K562 (cell line): ENCODE data around the gene WDR1. TPM values are rescaled to one million over a fixed set of nuclear protein-coding genes. Genes with fewer than 3 reads are reported as not detected.

Experiments
- ATAC-seq: fragments of 200-7000 bp; cut with Tn5 transposase; 3 replicates; pipeline ENCODE4 v1.9.1; 2020; ENCODE audit warnings: moderate library complexity
- BruUV-seq: library from RNA; stranded (reverse); fragments of 400-500 nt; replicated peaks from 2 replicates; lab custom pipeline; 2021; lab: Mats Ljungman, UMichigan
- CTCF ChIA-PET: fragments of 300-600 bp; formaldehyde crosslinking; extraction: SDS; loops from one replicate; lab custom pipeline; 2021; ENCODE audit warnings: low intra/inter-chr PET ratio; lab: Yijun Ruan, JAX
- POLR2A ChIA-PET: fragments of 300-600, 350-650 bp; sonication (Branson Sonifier 250); formaldehyde crosslinking; extraction: SDS; loops from one replicate; lab custom pipeline; 2021; ENCODE audit warnings: antibody characterized with exemption, inconsistent platforms; lab: Yijun Ruan, JAX
- DNase-seq, 4 experiments: peaks; one replicate each; pipeline versions ENCODE4 v3.0.0 to v3.0.0-alpha.2; 2011 to 2018; ENCODE audit warnings: low spot score in 3 of 4, mixed read lengths in 3 of 4; ENCODE audit errors: extremely low read depth in 1 of 4
- FAIRE-seq: peaks from 2 replicates; lab custom pipeline; 2011; peaks lifted over from hg19 to GRCh38; lab: Jason Lieb, UNC
- H2AFZ ChIP-seq: 2 replicates; pipeline ENCODE4 v1.6.0; 2011; ENCODE audit warnings: low read depth, low read length, control low read depth, inconsistent platforms
- H3K27ac ChIP-seq: fragments of 200-600 bp; 3 replicates; pipeline ENCODE4 v1.8.0; 2011; ENCODE audit warnings: low read depth, mild to moderate bottlenecking, control low read depth, inconsistent platforms, low read length, moderate library complexity, mixed read lengths; ENCODE audit errors: extremely low read depth
- H3K27me3 ChIP-seq, 2 experiments: fragments of 300-600 bp in 1 of 2; 2 replicates in 1 of 2; 3 replicates in 1 of 2; pipeline versions ENCODE4 v1.6.0 to v1.8.0; 2011; ENCODE audit warnings: inconsistent platforms in 2 of 2, low read length in 2 of 2, mild to moderate bottlenecking in 1 of 2, mixed read lengths in 1 of 2, moderate library complexity in 1 of 2; ENCODE audit not compliant: control insufficient read depth in 2 of 2, insufficient read depth in 2 of 2
- H3K36me3 ChIP-seq: fragments of 300-600 bp; 3 replicates; pipeline ENCODE4 v1.8.0; 2011; ENCODE audit warnings: mild to moderate bottlenecking, low read length, inconsistent platforms; ENCODE audit not compliant: control insufficient read depth, insufficient read depth
- H3K4me1 ChIP-seq, 2 experiments: fragments of 200-600 bp in 1 of 2; replicated peaks in 1 of 2; 2 replicates in 1 of 2; 3 replicates in 1 of 2; pipeline versions ENCODE4 v1.5.1 to v1.8.0; 2011; ENCODE audit warnings: inconsistent platforms in 2 of 2, low read length in 2 of 2, mild to moderate bottlenecking in 1 of 2, mixed read lengths in 1 of 2, moderate library complexity in 1 of 2; ENCODE audit not compliant: control insufficient read depth in 2 of 2, insufficient read depth in 2 of 2
- H3K4me2 ChIP-seq: 2 replicates; pipeline ENCODE4 v1.6.1; 2011; ENCODE audit warnings: low read length, control low read depth, inconsistent platforms, mixed read lengths; ENCODE audit not compliant: insufficient read depth
- H3K4me3 ChIP-seq: fragments of 200-600 bp; sonication (generic), shearing (Covaris generic); 2 replicates; pipeline ENCODE4 v1.5.1; 2016; ENCODE audit warnings: control low read depth, inconsistent platforms
- H3K79me2 ChIP-seq: fragments of 200-600 bp; 3 replicates; pipeline ENCODE4 v1.8.0; 2011; ENCODE audit warnings: low read length, inconsistent platforms; ENCODE audit not compliant: control insufficient read depth, insufficient read depth
- H3K9ac ChIP-seq, 2 experiments: 2 replicates each; pipeline versions ENCODE4 v1.6.0 to v1.6.1; 2011; ENCODE audit warnings: low read depth in 2 of 2, low read length in 2 of 2, control low read depth in 1 of 2, inconsistent platforms in 1 of 2, mild to moderate bottlenecking in 1 of 2, mixed read lengths in 1 of 2; ENCODE audit not compliant: insufficient read depth in 1 of 2
- H3K9me1 ChIP-seq: one replicate; pipeline ENCODE4 v1.6.0; 2011; ENCODE audit warnings: inconsistent platforms, mild to moderate bottlenecking, low read length, moderate library complexity; ENCODE audit not compliant: control insufficient read depth, insufficient read depth
- H3K9me3 ChIP-seq: replicated peaks from 2 replicates; pipeline ENCODE4 v1.5.1; 2011; ENCODE audit warnings: low read depth, low read length, inconsistent platforms; ENCODE audit not compliant: control insufficient read depth, insufficient read depth
- H4K20me1 ChIP-seq: replicated peaks from 2 replicates; pipeline ENCODE4 v1.6.1; 2011; ENCODE audit warnings: low read length, inconsistent platforms, mixed read lengths; ENCODE audit not compliant: control insufficient read depth, insufficient read depth
- POLR2AphosphoS5 ChIP-seq: IDR thresholded peaks from 2 replicates; pipeline ENCODE4 v1.6.1; 2011; ENCODE audit warnings: mild to moderate bottlenecking, low read depth, low read length, moderate library complexity; ENCODE audit not compliant: control insufficient read depth, insufficient read depth
- ZFP36 ChIP-seq: fragments of 150-350 bp; IDR thresholded peaks from 2 replicates; pipeline ENCODE4 v1.6.1; 2018; ENCODE audit warnings: low read length, low read depth; ENCODE audit not compliant: partially characterized antibody
- ZNF263 ChIP-seq: sonication (generic); formaldehyde crosslinking; IDR thresholded peaks from 2 replicates; pipeline ENCODE4 v1.8.0; 2022; ENCODE audit warnings: mild to moderate bottlenecking, missing genetic modification reagents, borderline replicate concordance
- ZNF41 ChIP-seq: fragments of 250-450 bp; sonication (Bioruptor Pico); conservative IDR thresholded peaks from 2 replicates; pipeline ENCODE4 v1.4.0; 2020; ENCODE audit warnings: mild to moderate bottlenecking
- WGBS: fragments of 100-300 bp; shearing (Covaris generic); methylation state at CpG from one replicate; pipeline ENCODE4 v1.1.6; 2016; ENCODE audit warnings: low coverage, mixed read lengths; ENCODE audit not compliant: insufficient coverage; ENCODE audit errors: missing lambda C conversion rate; 5-methylcytosine and 5-hydroxymethylcytosine counted together
- in situ Hi-C: fragments of 300-500 bp; cut with MboI; formaldehyde crosslinking; loops from 4 replicates; pipeline ENCODE4 v1.15.0; 2018; ENCODE audit warnings: inconsistent platforms, mixed read lengths
- intact Hi-C: fragments of 100-400 bp; cut with micrococcal nuclease; formaldehyde crosslinking; loops from 2 replicates; pipeline ENCODE4 v1.14.2; 2022
- polyA plus RNA-seq, 8 experiments: library from polyadenylated mRNA; depleted of rRNA in 4 of 8; stranded (reverse) in 5 of 8; unstranded in 3 of 8; fragments of >200 nt; fragmentation: Nextera tagmentation in 2 of 8; fragmentation: Illumina TruSeq in 1 of 8; extraction: Ambion mirVana in 2 of 8; extraction: Trizol in 1 of 8; gene quantifications; 2 replicates each; pipeline versions ENCODE4 v1.2.1 to v1.2.3, GENCODE V29; 2011 to 2014; ENCODE audit warnings: inconsistent platforms in 1 of 8, missing spikeins in 1 of 8
- total RNA-seq, 7 experiments: library from RNA; depleted of rRNA in 6 of 7; stranded (reverse); fragments of >200 nt in 6 of 7; fragmentation: Illumina TruSeq in 2 of 7; extraction: Trizol in 2 of 7; gene quantifications; 2 replicates each; pipeline versions ENCODE4 v1.2.1 to v1.2.3, GENCODE V29; 2011 to 2021; ENCODE audit warnings: low replicate concordance in 1 of 7

The WDR1 gene
- total and polyA plus RNA-seq, 9 of the 15 experiments (the other 6 are each of a cell fraction or from before 2014, with no cell fraction given) = 16.1 to 213 (median 125) TPM

- no TSS peak for BruUV-seq
- TF ChIP-seq ZNF41 = no peak
- TF ChIP-seq ZNF263 = no peak
- 0 out of 2 replicates have a peak, but pooled peaks have one; percentile 14 for TF ChIP-seq POLR2AphosphoS5
- peak; percentile 64 for TF ChIP-seq ZFP36
- peaks cover 4% of the 10 kb centered on the region for H3K9me1 ChIP-seq
- H3K4me1 ChIP-seq = peaks cover 0 to 7% of the 10 kb centered on the region in 2 experiments; a peak in 2 of 5 replicates
- CTCF ChIA-PET = no interaction called here
- intact Hi-C loops (no loop called here), in situ Hi-C loops (no loop called here)
- no peak overlapping the region for H3K4me3 ChIP-seq
- no peak overlapping the region for H2AFZ ChIP-seq
- peaks cover 99% of the 10 kb centered on the region; the same call in 2 of the 3 replicates for H3K36me3 ChIP-seq
- H3K27ac ChIP-seq = no peak overlapping the region
- H3K9ac ChIP-seq = no peak overlapping the region
- DNase-seq (peak in 1 of 4 experiments; percentile 14), FAIRE-seq (no peak), ATAC-seq (no peak)
- H3K4me2 ChIP-seq = no peak overlapping the region
- POLR2A ChIA-PET = interaction anchor here (0.9 kb wide), 1 partner anchor 11 kb away, joined by 3 read pairs; no protein-coding TSS in a partner anchor
- no peaks in the 10 kb centered on the region for H3K27me3 ChIP-seq
- no peaks in the 10 kb centered on the region; the same call in 1 of the 2 replicates for H4K20me1 ChIP-seq
- H3K79me2 ChIP-seq = no peaks in the 10 kb centered on the region
- H3K9me3 ChIP-seq = no peaks in the 10 kb centered on the region
- WGBS = 95% methylated on average over 10 of the region's 10 CpGs
These were observed 35.9 kb downstream of the WDR1 start for GRCh38 chr4:10080589-10081217.
